HCT116 (cell line): ENCODE data around the gene PLEK2. TPM values are rescaled to one million over a fixed set of nuclear protein-coding genes. Genes with fewer than 3 reads are reported as not detected.

Experiments
- ATAC-seq: fragments of 200-7000 bp; cut with Tn5 transposase; 2 replicates; pipeline ENCODE4 v1.9.1; 2020; ENCODE audit warnings: mild to moderate bottlenecking, moderate library complexity
- BruUV-seq: library from RNA; stranded (reverse); fragments of 400-500 nt; replicated peaks from 2 replicates; lab custom pipeline; 2021; lab: Mats Ljungman, UMichigan
- CTCF ChIA-PET: fragments of 300-600 bp; sonication (Branson Sonifier 250); formaldehyde crosslinking; loops from one replicate; lab custom pipeline; 2021; ENCODE audit warnings: antibody characterized with exemption; lab: Charles Lee
- POLR2A ChIA-PET: fragments of 300-600, 350-600 bp; sonication (Branson Sonifier 250); formaldehyde crosslinking; loops from one replicate; lab custom pipeline; 2021; ENCODE audit warnings: antibody characterized with exemption; lab: Charles Lee
- RAD21 ChIA-PET, 2 experiments: fragments of 300-600 bp; sonication (Branson Sonifier 250); formaldehyde crosslinking; loops; one replicate each; lab custom pipeline; 2023; ENCODE audit warnings: low total read pairs in 2 of 2; ENCODE audit not compliant: uncharacterized antibody in 2 of 2, unreplicated experiment in 2 of 2, low non-redundant PET in 1 of 2; lab: Charles Lee
- DNase-seq: peaks from one replicate; pipeline ENCODE4 v3.0.0-alpha.2; 2010; ENCODE audit warnings: low read depth, low spot score
- H2AFZ ChIP-seq: fragments of 200-600 bp; shearing (Covaris generic), sonication (generic); 2 replicates; pipeline ENCODE4 v1.6.1; 2017; ENCODE audit warnings: low read depth, mixed run types, mixed read lengths, antibody characterized with exemption, low read length; ENCODE audit not compliant: poor library complexity, severe bottlenecking
- H3K27ac ChIP-seq: 2 replicates; pipeline ENCODE4 v1.5.1; 2012; ENCODE audit warnings: low read depth, low read length
- H3K27me3 ChIP-seq: fragments of 200-600 bp; sonication (generic); 2 replicates; pipeline ENCODE4 v1.6.1; 2016; ENCODE audit warnings: mixed run types, low read length, mixed read lengths; ENCODE audit not compliant: insufficient read depth
- H3K36me3 ChIP-seq, 2 experiments: fragments of 200-500 bp in 1 of 2; fragments of 200-600 bp in 1 of 2; sonication (Bioruptor generic) in 1 of 2; sonication (generic) in 1 of 2; 2 replicates each; pipeline versions ENCODE4 v1.5.1 to v1.6.1; 2014 to 2016; ENCODE audit warnings: low read length in 2 of 2, inconsistent platforms in 1 of 2, mixed read lengths in 1 of 2, mixed run types in 1 of 2; ENCODE audit not compliant: insufficient read depth in 2 of 2, control insufficient read depth in 1 of 2
- H3K4me1 ChIP-seq, 2 experiments: fragments of 200-600 bp in 1 of 2; sonication (generic) in 1 of 2; 2 replicates each; pipeline versions ENCODE4 v1.5.1 to v1.6.1; 2012 to 2017; ENCODE audit warnings: low read length in 2 of 2, inconsistent platforms in 1 of 2, mild to moderate bottlenecking in 1 of 2, mixed read lengths in 1 of 2, mixed run types in 1 of 2, moderate library complexity in 1 of 2; ENCODE audit not compliant: insufficient read depth in 2 of 2, control insufficient read depth in 1 of 2
- H3K4me2 ChIP-seq: fragments of 200-600 bp; sonication (generic); 2 replicates; pipeline ENCODE4 v1.6.1; 2017; ENCODE audit warnings: mixed run types, low read length, mixed read lengths
- H3K4me3 ChIP-seq, 2 experiments: fragments of 200-600 bp in 1 of 2; sonication (generic) in 1 of 2; replicated peaks in 1 of 2; 2 replicates each; pipeline ENCODE4 v1.5.1; 2011 to 2016; ENCODE audit warnings: low read length in 2 of 2, control low read depth in 1 of 2, low read depth in 1 of 2, mild to moderate bottlenecking in 1 of 2, mixed read lengths in 1 of 2, mixed run types in 1 of 2
- H3K79me2 ChIP-seq: fragments of 200-600 bp; sonication (generic); 2 replicates; pipeline ENCODE4 v1.6.1; 2017; ENCODE audit warnings: mild to moderate bottlenecking, mixed run types, low read length, moderate library complexity, mixed read lengths; ENCODE audit not compliant: insufficient read depth
- H3K9ac ChIP-seq: fragments of 200-600 bp; sonication (generic); 2 replicates; pipeline ENCODE4 v1.6.1; 2016; ENCODE audit warnings: low read length, mixed read lengths
- H3K9me2 ChIP-seq: fragments of 200-600 bp; sonication (generic), shearing (Covaris generic); 2 replicates; pipeline ENCODE4 v1.6.1; 2017; ENCODE audit warnings: mixed run types, mild to moderate bottlenecking, moderate library complexity; ENCODE audit not compliant: insufficient read depth
- H3K9me3 ChIP-seq, 2 experiments: fragments of 200-500 bp in 1 of 2; fragments of 200-600 bp in 1 of 2; sonication (Bioruptor generic) in 1 of 2; sonication (generic) in 1 of 2; 2 replicates each; pipeline ENCODE4 v1.6.1; 2014 to 2017; ENCODE audit warnings: low read length in 2 of 2, mixed read lengths in 2 of 2, inconsistent platforms in 1 of 2, low read depth in 1 of 2, mild to moderate bottlenecking in 1 of 2, mixed run types in 1 of 2, moderate library complexity in 1 of 2; ENCODE audit not compliant: control insufficient read depth in 1 of 2, insufficient read depth in 1 of 2
- H4K20me1 ChIP-seq: fragments of 200-600 bp; sonication (generic), shearing (Covaris generic); 2 replicates; pipeline ENCODE4 v1.6.1; 2017; ENCODE audit warnings: mixed run types, mild to moderate bottlenecking, moderate library complexity; ENCODE audit not compliant: insufficient read depth
- EGR1 ChIP-seq: IDR thresholded peaks from 2 replicates; pipeline ENCODE4 v1.6.1; 2012; ENCODE audit warnings: low read depth
- EZH2 ChIP-seq: fragments of 200-600 bp; sonication (generic); IDR thresholded peaks from 2 replicates; pipeline ENCODE4 v1.6.1; 2017; ENCODE audit warnings: antibody characterized with exemption, mixed run types
- EZH2phosphoT487 ChIP-seq: fragments of 200-600 bp; IDR thresholded peaks from 2 replicates; pipeline ENCODE4 v1.6.1; 2018; ENCODE audit warnings: antibody characterized with exemption, borderline replicate concordance
- POLR2A ChIP-seq: IDR thresholded peaks from 2 replicates; pipeline ENCODE4 v1.7.0; 2011; ENCODE audit warnings: borderline replicate concordance; ENCODE audit not compliant: insufficient read depth, insufficient read length; ENCODE audit errors: extremely low read depth
- POLR2AphosphoS5 ChIP-seq: IDR thresholded peaks from 2 replicates; pipeline ENCODE4 v1.6.1; 2011; ENCODE audit warnings: mild to moderate bottlenecking, low read depth, low read length, moderate library complexity
- RAD21 ChIP-seq: IDR thresholded peaks from 2 replicates; pipeline ENCODE4 v1.6.1; 2012; ENCODE audit warnings: low read depth, mild to moderate bottlenecking
- SIN3A ChIP-seq: IDR thresholded peaks from 2 replicates; pipeline ENCODE4 v1.6.1; 2012; ENCODE audit warnings: low read depth
- SP1 ChIP-seq: IDR thresholded peaks from 2 replicates; pipeline ENCODE4 v1.6.1; 2012; ENCODE audit warnings: low read depth
- SRF ChIP-seq: IDR thresholded peaks from 2 replicates; pipeline ENCODE4 v1.6.1; 2012; ENCODE audit warnings: low read depth
- ZFX ChIP-seq: fragments of 450-650 bp; IDR thresholded peaks from 2 replicates; pipeline ENCODE4 v1.6.1; 2017
- ZNF274 ChIP-seq: fragments of 200-500 bp; sonication (Bioruptor generic); IDR thresholded peaks from 2 replicates; pipeline ENCODE4 v1.6.1; 2014; ENCODE audit warnings: mild to moderate bottlenecking, low read depth, low read length, inconsistent platforms
- intact Hi-C: fragments of 100-400 bp; cut with micrococcal nuclease; formaldehyde crosslinking; loops from 2 replicates; pipeline ENCODE4 v1.10.0; 2022
- total RNA-seq: library from RNA; stranded (reverse); gene quantifications from one replicate; pipeline ENCODE4 v1.2.1, GENCODE V29; 2021; ENCODE audit not compliant: unreplicated experiment
- TF ChIP-seq, protein P1 (sequence below): IDR thresholded peaks from 2 replicates; pipeline ENCODE4 v1.6.1; 2011; ENCODE audit warnings: mild to moderate bottlenecking, low read length, moderate library complexity; ENCODE audit not compliant: insufficient replicate concordance; ENCODE audit errors: extremely low read depth
- TF ChIP-seq, protein P2 (sequence below), 3 experiments: fragments of 200-600 bp in 1 of 3; sonication (generic) in 1 of 3; IDR thresholded peaks in 2 of 3; conservative IDR thresholded peaks in 1 of 3; 2 replicates each; pipeline ENCODE4 v1.5.1; 2012 to 2017; ENCODE audit warnings: low read depth in 2 of 3, low read length in 2 of 3, antibody characterized with exemption in 1 of 3, borderline replicate concordance in 1 of 3, control low read depth in 1 of 3, mild to moderate bottlenecking in 1 of 3, mixed read lengths in 1 of 3, mixed run types in 1 of 3, moderate library complexity in 1 of 3; ENCODE audit not compliant: insufficient read depth in 1 of 3
- TF ChIP-seq, protein P3 (sequence below): IDR thresholded peaks from 2 replicates; pipeline ENCODE4 v1.6.1; 2012
- TF ChIP-seq, protein P4 (sequence below): IDR thresholded peaks from 2 replicates; pipeline ENCODE4 v1.6.1; 2012

Gene PLEK2
- total RNA-seq, 1 experiment from 2014 or later = 67.6 TPM

DNA sequence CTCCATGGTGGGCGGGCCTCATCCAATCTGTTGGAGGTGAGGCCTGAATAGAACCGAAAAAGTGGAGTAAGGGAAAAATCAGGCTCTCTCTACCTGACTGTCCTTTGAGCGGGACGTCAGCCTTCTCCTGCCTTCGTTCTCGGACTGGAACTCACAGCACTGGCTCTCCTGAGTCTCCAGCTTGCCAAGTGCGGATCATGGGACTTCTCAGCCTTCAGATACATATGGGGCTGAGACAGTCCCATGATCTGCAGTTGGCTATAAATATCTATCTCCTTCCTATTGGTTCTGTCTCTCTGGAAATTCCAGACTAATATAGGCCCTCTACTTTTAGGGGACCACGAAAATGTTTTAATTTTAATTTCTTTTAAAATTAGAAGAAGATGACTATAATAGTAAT, 29.7 kb upstream of the PLEK2 start (continued):
- TF ChIP-seq, protein P1, sequence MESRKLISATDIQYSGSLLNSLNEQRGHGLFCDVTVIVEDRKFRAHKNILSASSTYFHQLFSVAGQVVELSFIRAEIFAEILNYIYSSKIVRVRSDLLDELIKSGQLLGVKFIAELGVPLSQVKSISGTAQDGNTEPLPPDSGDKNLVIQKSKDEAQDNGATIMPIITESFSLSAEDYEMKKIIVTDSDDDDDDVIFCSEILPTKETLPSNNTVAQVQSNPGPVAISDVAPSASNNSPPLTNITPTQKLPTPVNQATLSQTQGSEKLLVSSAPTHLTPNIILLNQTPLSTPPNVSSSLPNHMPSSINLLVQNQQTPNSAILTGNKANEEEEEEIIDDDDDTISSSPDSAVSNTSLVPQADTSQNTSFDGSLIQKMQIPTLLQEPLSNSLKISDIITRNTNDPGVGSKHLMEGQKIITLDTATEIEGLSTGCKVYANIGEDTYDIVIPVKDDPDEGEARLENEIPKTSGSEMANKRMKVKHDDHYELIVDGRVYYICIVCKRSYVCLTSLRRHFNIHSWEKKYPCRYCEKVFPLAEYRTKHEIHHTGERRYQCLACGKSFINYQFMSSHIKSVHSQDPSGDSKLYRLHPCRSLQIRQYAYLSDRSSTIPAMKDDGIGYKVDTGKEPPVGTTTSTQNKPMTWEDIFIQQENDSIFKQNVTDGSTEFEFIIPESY = no peak
- TF ChIP-seq, protein P2, sequence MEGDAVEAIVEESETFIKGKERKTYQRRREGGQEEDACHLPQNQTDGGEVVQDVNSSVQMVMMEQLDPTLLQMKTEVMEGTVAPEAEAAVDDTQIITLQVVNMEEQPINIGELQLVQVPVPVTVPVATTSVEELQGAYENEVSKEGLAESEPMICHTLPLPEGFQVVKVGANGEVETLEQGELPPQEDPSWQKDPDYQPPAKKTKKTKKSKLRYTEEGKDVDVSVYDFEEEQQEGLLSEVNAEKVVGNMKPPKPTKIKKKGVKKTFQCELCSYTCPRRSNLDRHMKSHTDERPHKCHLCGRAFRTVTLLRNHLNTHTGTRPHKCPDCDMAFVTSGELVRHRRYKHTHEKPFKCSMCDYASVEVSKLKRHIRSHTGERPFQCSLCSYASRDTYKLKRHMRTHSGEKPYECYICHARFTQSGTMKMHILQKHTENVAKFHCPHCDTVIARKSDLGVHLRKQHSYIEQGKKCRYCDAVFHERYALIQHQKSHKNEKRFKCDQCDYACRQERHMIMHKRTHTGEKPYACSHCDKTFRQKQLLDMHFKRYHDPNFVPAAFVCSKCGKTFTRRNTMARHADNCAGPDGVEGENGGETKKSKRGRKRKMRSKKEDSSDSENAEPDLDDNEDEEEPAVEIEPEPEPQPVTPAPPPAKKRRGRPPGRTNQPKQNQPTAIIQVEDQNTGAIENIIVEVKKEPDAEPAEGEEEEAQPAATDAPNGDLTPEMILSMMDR (IDR thresholded peaks at IDR 0.05 in 2 of 3, conservative IDR thresholded peaks at IDR 0.05 in 1 of 3; ENCODE audit: borderline replicate concordance in 1 of 3, insufficient read depth in 1 of 3, low read depth in 2 of 3, low read length in 2 of 3) = no peak
- no peak for TF ChIP-seq SIN3A

DNA sequence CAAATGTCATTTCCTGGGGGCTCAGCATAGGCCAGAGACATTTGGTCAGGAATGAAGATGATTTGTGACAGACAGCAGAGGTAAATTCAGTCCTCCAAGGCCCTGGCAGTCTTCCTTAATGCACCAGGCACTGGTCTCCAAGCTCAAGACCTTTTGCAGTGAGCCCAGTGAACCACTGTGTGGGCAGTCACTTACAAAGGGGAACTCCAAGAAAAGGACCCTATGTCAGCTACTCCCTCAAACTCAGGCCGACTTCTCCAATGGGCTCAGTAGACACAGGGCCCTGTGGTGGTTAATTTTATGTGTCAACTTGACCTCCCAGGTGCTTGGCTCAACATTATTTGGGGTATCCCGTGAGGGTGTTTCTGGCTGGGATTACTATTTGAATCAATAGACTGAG, 29.3 kb upstream of the PLEK2 start:
- peaks cover 0 to 11% of the 10 kb centered on the region in 2 experiments; a peak in 1 of 4 replicates for H3K4me1 ChIP-seq
- H3K4me3 ChIP-seq = no peak overlapping the region
- DNase-seq (no peak), ATAC-seq (no peak)
- no peak overlapping the region for H3K27ac ChIP-seq
- ChIA-PET CTCF (no interaction called here), POLR2A (no interaction called here), RAD21 (no interaction called here)
- no peak overlapping the region for H3K4me2 ChIP-seq
- H3K9me2 ChIP-seq = no peaks in the 10 kb centered on the region
- intact Hi-C loops = no loop called here
- H3K9ac ChIP-seq = no peak overlapping the region
- no peaks in the 10 kb centered on the region for H3K36me3 ChIP-seq
- no peak overlapping the region for H2AFZ ChIP-seq
- no peaks in the 10 kb centered on the region for H4K20me1 ChIP-seq
- H3K9me3 ChIP-seq = no peaks in the 10 kb centered on the region
- no peaks in the 10 kb centered on the region for H3K79me2 ChIP-seq
- BruUV-seq = no TSS peak
- H3K27me3 ChIP-seq = 0 out of 2 replicates have a peak, but pooled peaks cover 5% of the 10 kb centered on the region
- TF ChIP-seq POLR2AphosphoS5 (no peak), RAD21 (no peak), SRF (no peak), EZH2 (no peak), EZH2phosphoT487 (no peak), ZFX (no peak), SP1 (no peak), POLR2A (no peak), EGR1 (no peak), ZNF274 (no peak)
- TF ChIP-seq, protein P3, sequence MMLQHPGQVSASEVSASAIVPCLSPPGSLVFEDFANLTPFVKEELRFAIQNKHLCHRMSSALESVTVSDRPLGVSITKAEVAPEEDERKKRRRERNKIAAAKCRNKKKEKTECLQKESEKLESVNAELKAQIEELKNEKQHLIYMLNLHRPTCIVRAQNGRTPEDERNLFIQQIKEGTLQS = no peak
- TF ChIP-seq, protein P4, sequence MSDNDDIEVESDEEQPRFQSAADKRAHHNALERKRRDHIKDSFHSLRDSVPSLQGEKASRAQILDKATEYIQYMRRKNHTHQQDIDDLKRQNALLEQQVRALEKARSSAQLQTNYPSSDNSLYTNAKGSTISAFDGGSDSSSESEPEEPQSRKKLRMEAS = no peak
- TF ChIP-seq, protein P2 (IDR thresholded peaks at IDR 0.05 in 2 of 3, conservative IDR thresholded peaks at IDR 0.05 in 1 of 3; ENCODE audit: borderline replicate concordance in 1 of 3, insufficient read depth in 1 of 3, low read depth in 2 of 3, low read length in 2 of 3) = no peak
